ENCODE results near the gene TEX30.

- no peak for TF ChIP-seq YY1 (IDR thresholded peaks at IDR 0.05; ENCODE audit: low read depth)
- TF ChIP-seq EP300 (IDR thresholded peaks at IDR 0.05; ENCODE audit: borderline replicate concordance), result no peak
- no peak for TF ChIP-seq TAF1 (IDR thresholded peaks at IDR 0.05; ENCODE audit: low read depth)
- TF ChIP-seq USF1 (IDR thresholded peaks at IDR 0.05), result no peak
- TF ChIP-seq TEAD4 (IDR thresholded peaks at IDR 0.05), result no peak
- no peak for TF ChIP-seq RAD21 (IDR thresholded peaks at IDR 0.05; ENCODE audit: low read depth)
Observed at GRCh38 chr13:102779436-102780159, 6.0 kb upstream of the TEX30 start.
